BJ (cell line): ENCODE results near the gene NTSR1. TPM values are rescaled to one million over a fixed set of nuclear protein-coding genes. Genes with fewer than 3 reads are reported as not detected.

ENCODE experiments used
- CTCF ChIA-PET: fragments of 350-600 bp; formaldehyde crosslinking; extraction: SDS; loops from one replicate; lab custom pipeline; 2021; ENCODE audit warnings: antibody characterized with exemption, inconsistent platforms; lab: Yijun Ruan, JAX
- POLR2A ChIA-PET: fragments of 300-600 bp; sonication (Branson Sonifier 250); formaldehyde crosslinking; extraction: SDS; loops from one replicate; lab custom pipeline; 2021; ENCODE audit warnings: antibody characterized with exemption; lab: Charles Lee
- DNase-seq: peaks from one replicate; pipeline ENCODE4 v3.0.0-alpha.2; 2011; ENCODE audit warnings: low read depth
- H3K27me3 ChIP-seq: 2 replicates; pipeline ENCODE4 v1.6.0; 2011; ENCODE audit warnings: low read length; ENCODE audit not compliant: control insufficient read depth, insufficient read depth
- H3K36me3 ChIP-seq: 2 replicates; pipeline ENCODE4 v1.5.1; 2011; ENCODE audit warnings: low read length; ENCODE audit not compliant: control insufficient read depth, insufficient read depth
- H3K4me3 ChIP-seq: 2 replicates; pipeline ENCODE4 v1.5.1; 2011; ENCODE audit warnings: low read depth, mild to moderate bottlenecking, control low read depth, low read length
- polyA plus RNA-seq: library from polyadenylated mRNA; depleted of rRNA; stranded (reverse); fragments of >200 nt; gene quantifications from 2 replicates; pipeline ENCODE4 v1.2.3, GENCODE V29; 2011; rRNA removed
- TF ChIP-seq, protein P1 (sequence below): IDR thresholded peaks from 2 replicates; pipeline ENCODE4 v1.5.1; 2011; ENCODE audit warnings: low read depth, mild to moderate bottlenecking, control low read depth, inconsistent platforms, low read length, moderate library complexity; ENCODE audit not compliant: insufficient read depth

Gene NTSR1
- polyA plus RNA-seq, 1 experiment = 0.05 TPM

- no peak for DNase-seq
- POLR2A ChIA-PET = no interaction called here
- TF ChIP-seq, protein P1, sequence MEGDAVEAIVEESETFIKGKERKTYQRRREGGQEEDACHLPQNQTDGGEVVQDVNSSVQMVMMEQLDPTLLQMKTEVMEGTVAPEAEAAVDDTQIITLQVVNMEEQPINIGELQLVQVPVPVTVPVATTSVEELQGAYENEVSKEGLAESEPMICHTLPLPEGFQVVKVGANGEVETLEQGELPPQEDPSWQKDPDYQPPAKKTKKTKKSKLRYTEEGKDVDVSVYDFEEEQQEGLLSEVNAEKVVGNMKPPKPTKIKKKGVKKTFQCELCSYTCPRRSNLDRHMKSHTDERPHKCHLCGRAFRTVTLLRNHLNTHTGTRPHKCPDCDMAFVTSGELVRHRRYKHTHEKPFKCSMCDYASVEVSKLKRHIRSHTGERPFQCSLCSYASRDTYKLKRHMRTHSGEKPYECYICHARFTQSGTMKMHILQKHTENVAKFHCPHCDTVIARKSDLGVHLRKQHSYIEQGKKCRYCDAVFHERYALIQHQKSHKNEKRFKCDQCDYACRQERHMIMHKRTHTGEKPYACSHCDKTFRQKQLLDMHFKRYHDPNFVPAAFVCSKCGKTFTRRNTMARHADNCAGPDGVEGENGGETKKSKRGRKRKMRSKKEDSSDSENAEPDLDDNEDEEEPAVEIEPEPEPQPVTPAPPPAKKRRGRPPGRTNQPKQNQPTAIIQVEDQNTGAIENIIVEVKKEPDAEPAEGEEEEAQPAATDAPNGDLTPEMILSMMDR = no peak
- CTCF ChIA-PET = interaction anchor here (1.2 kb wide), 1 partner anchor 11 kb away, joined by 3 read pairs; no protein-coding TSS in a partner anchor
- no peak overlapping the region for H3K4me3 ChIP-seq
- peaks cover 9% of the 10 kb centered on the region for H3K27me3 ChIP-seq
- peaks cover 46% of the 10 kb centered on the region for H3K36me3 ChIP-seq
Observed at GRCh38 chr20:62811720-62812119, 103.1 kb downstream of the NTSR1 start.

Other genes with a start within 250 kb of the NTSR1 start
- gene GATA5, start 232.8 kb upstream of the NTSR1 start, polyA plus RNA-seq = not detected in 2 replicates
- 0.15 and 0.25 TPM in 2 replicates for gene SLCO4A1, start 66.3 kb upstream of the NTSR1 start, polyA plus RNA-seq
- 13.5 and 15.3 TPM in 2 replicates for gene MRGBP, start 87.6 kb downstream of the NTSR1 start, polyA plus RNA-seq
- gene OGFR, start 96.0 kb downstream of the NTSR1 start, polyA plus RNA-seq = 25.6 and 34.2 TPM in 2 replicates
- 0.21 and 0.34 TPM in 2 replicates for gene COL9A3, start 108.2 kb downstream of the NTSR1 start, polyA plus RNA-seq
- 8.5 and 12.2 TPM in 2 replicates for gene TCFL5, start 153.0 kb downstream of the NTSR1 start, polyA plus RNA-seq
- gene DIDO1, start 217.7 kb downstream of the NTSR1 start, polyA plus RNA-seq = 18.0 and 19.8 TPM in 2 replicates
- 23.1 and 23.4 TPM in 2 replicates for gene GID8, start 229.3 kb downstream of the NTSR1 start, polyA plus RNA-seq
- gene SLC17A9, start 243.9 kb downstream of the NTSR1 start, polyA plus RNA-seq = 14.4 and 30.8 TPM in 2 replicates